ENCODE results near the gene CSTB.
A peak's percentile ranks its signal among the peaks of the same experiment; 100 is the strongest.

CSTB gene

GRCh38 chr21:43745772-43746517, 30.2 kb downstream of the CSTB start:
- no peak for DNase-seq

- no peak for DNase-seq
These were observed 31.4 kb downstream of the CSTB start for GRCh38 chr21:43744725-43745124.

- DNase-seq: no peak
These were observed 32.2 kb downstream of the CSTB start for GRCh38 chr21:43743947-43744346.

GRCh38 chr21:43741423-43742096, 34.5 kb downstream of the CSTB start:
- no peak for DNase-seq

- no peak for DNase-seq
These were observed 35.5 kb downstream of the CSTB start for GRCh38 chr21:43740497-43741156.

- no peak for DNase-seq
These were observed 36.3 kb downstream of the CSTB start for GRCh38 chr21:43739621-43740435.

GRCh38 chr21:43737158-43737950, 38.8 kb downstream of the CSTB start:
- no peak for DNase-seq

- DNase-seq: no peak
These were observed 39.8 kb downstream of the CSTB start for GRCh38 chr21:43736224-43736883.

GRCh38 chr21:43735236-43736091, 40.6 kb downstream of the CSTB start:
- DNase-seq: no peak

GRCh38 chr21:43734928-43735229, 41.2 kb downstream of the CSTB start:
- DNase-seq: no peak

- no peak for DNase-seq
These were observed 41.8 kb downstream of the CSTB start for GRCh38 chr21:43734131-43734927.

- DNase-seq: no peak
These were observed 42.5 kb downstream of the CSTB start for GRCh38 chr21:43733529-43734071.

- no peak for DNase-seq
These were observed 43.0 kb downstream of the CSTB start for GRCh38 chr21:43733060-43733459.

- DNase-seq: no peak
These were observed 44.0 kb downstream of the CSTB start for GRCh38 chr21:43731891-43732711.

- DNase-seq: no peak
These were observed 44.6 kb downstream of the CSTB start for GRCh38 chr21:43731476-43731875.

GRCh38 chr21:43728467-43729390, 47.4 kb downstream of the CSTB start:
- DNase-seq: peak; percentile 90

- DNase-seq: no peak
These were observed 48.0 kb downstream of the CSTB start for GRCh38 chr21:43728154-43728466.

Data from activated gamma-delta T cell (primary cell).